HepG2 (cell line): Measurements from ENCODE around the gene NCBP2. TPM values are rescaled to one million over a fixed set of nuclear protein-coding genes. Genes with fewer than 3 reads are reported as not detected.

Experiments used
- ARHGAP35 ChIP-seq: sonication (generic); formaldehyde crosslinking; IDR thresholded peaks from 2 replicates; pipeline ENCODE4 v1.9.0; 2022; ENCODE audit warnings: mild to moderate bottlenecking, inconsistent platforms, moderate library complexity, missing genetic modification reagents, borderline replicate concordance
- ATF7 ChIP-seq, 2 experiments: fragments of 450-650 bp in 1 of 2; sonication (generic) in 1 of 2; formaldehyde crosslinking in 1 of 2; IDR thresholded peaks; 2 replicates each; pipeline versions ENCODE4 v1.4.0 to v1.6.1; 2016 to 2020; ENCODE audit warnings: antibody characterized with exemption in 1 of 2, mild to moderate bottlenecking in 1 of 2, missing genetic modification reagents in 1 of 2
- BORCS8-MEF2B ChIP-seq: sonication (generic); formaldehyde crosslinking; IDR thresholded peaks from 2 replicates; pipeline ENCODE4 v1.8.0; 2022; ENCODE audit warnings: mild to moderate bottlenecking, missing genetic modification reagents
- CBX1 ChIP-seq: IDR thresholded peaks from one replicate; pipeline ENCODE4 v1.6.1; 2016; ENCODE audit warnings: antibody characterized with exemption, low read depth
- JDP2 ChIP-seq: sonication (generic); formaldehyde crosslinking; IDR thresholded peaks from 2 replicates; pipeline ENCODE4 v1.8.1; 2022; ENCODE audit warnings: missing genetic modification reagents, borderline replicate concordance
- MED8 ChIP-seq: sonication (generic); formaldehyde crosslinking; IDR thresholded peaks from 2 replicates; pipeline ENCODE4 v1.8.1; 2023; ENCODE audit warnings: mild to moderate bottlenecking, missing genetic modification reagents; ENCODE audit not compliant: insufficient replicate concordance
- NR1H2 ChIP-seq: sonication (generic); formaldehyde crosslinking; IDR thresholded peaks from 2 replicates; pipeline ENCODE4 v1.8.1; 2022; ENCODE audit warnings: low read depth, missing genetic modification reagents, borderline replicate concordance
- POLR2AphosphoS5 ChIP-seq: IDR thresholded peaks from 2 replicates; pipeline ENCODE4 v1.6.1; 2012; ENCODE audit warnings: low read depth, low read length
- RBM39 ChIP-seq: fragments of 200-400 bp; formaldehyde crosslinking; IDR thresholded peaks from one replicate; pipeline ENCODE4 v1.6.1; 2018; ENCODE audit warnings: antibody characterized with exemption, mild to moderate bottlenecking, low read depth, low read length; ENCODE audit not compliant: poor library complexity, severe bottlenecking
- REXO4 ChIP-seq: sonication (generic); formaldehyde crosslinking; IDR thresholded peaks from 2 replicates; pipeline ENCODE4 v1.8.0; 2022; ENCODE audit warnings: missing genetic modification reagents, mild to moderate bottlenecking, borderline replicate concordance
- SAFB2 ChIP-seq: sonication (generic); formaldehyde crosslinking; IDR thresholded peaks from 2 replicates; pipeline ENCODE4 v1.5.1; 2020; ENCODE audit warnings: missing genetic modification reagents, low read depth, mild to moderate bottlenecking, borderline replicate concordance
- SAP130 ChIP-seq: IDR thresholded peaks from 2 replicates; pipeline ENCODE4 v1.6.1; 2016; ENCODE audit warnings: low read depth
- SMAD1 ChIP-seq: sonication (generic); formaldehyde crosslinking; IDR thresholded peaks from 2 replicates; pipeline ENCODE4 v1.4.0; 2020; ENCODE audit warnings: missing genetic modification reagents, low read depth, mild to moderate bottlenecking, borderline replicate concordance
- YEATS4 ChIP-seq: sonication (generic); formaldehyde crosslinking; IDR thresholded peaks from 2 replicates; pipeline ENCODE4 v1.4.0; 2020; ENCODE audit warnings: missing genetic modification reagents, borderline replicate concordance
- ZNF124 ChIP-seq: sonication (generic); formaldehyde crosslinking; IDR thresholded peaks from 2 replicates; pipeline ENCODE4 v1.4.0; 2020; ENCODE audit warnings: missing genetic modification reagents
- ZNF382 ChIP-seq: sonication (generic); formaldehyde crosslinking; IDR thresholded peaks from 2 replicates; pipeline ENCODE4 v1.5.0; 2020; ENCODE audit warnings: missing genetic modification reagents, mild to moderate bottlenecking, borderline replicate concordance
- ZNF512 ChIP-seq: sonication (generic); formaldehyde crosslinking; IDR thresholded peaks from 2 replicates; pipeline ENCODE4 v1.4.0; 2020; ENCODE audit warnings: mild to moderate bottlenecking, missing genetic modification reagents
- ZNF609 ChIP-seq: sonication (generic); formaldehyde crosslinking; IDR thresholded peaks from 2 replicates; pipeline ENCODE4 v1.4.0; 2020; ENCODE audit warnings: mild to moderate bottlenecking, missing genetic modification reagents, borderline replicate concordance
- ZNF713 ChIP-seq: sonication (generic); formaldehyde crosslinking; IDR thresholded peaks from 2 replicates; pipeline ENCODE4 v1.4.0; 2020; ENCODE audit warnings: mild to moderate bottlenecking, missing genetic modification reagents
- ZNF800 ChIP-seq: sonication (generic); formaldehyde crosslinking; IDR thresholded peaks from 2 replicates; pipeline ENCODE4 v1.4.0; 2020; ENCODE audit warnings: missing genetic modification reagents
- polyA plus RNA-seq, 8 experiments: library from polyadenylated mRNA; depleted of rRNA in 3 of 8; stranded (reverse) in 7 of 8; unstranded in 1 of 8; fragments of >200 nt; fragmentation: Illumina TruSeq in 4 of 8; extraction: Trizol in 4 of 8; gene quantifications; 2 replicates each; pipeline versions ENCODE4 v1.2.1 to v1.2.3, GENCODE V29; 2011 to 2016; ENCODE audit warnings: low read depth in 4 of 8, missing spikeins in 1 of 8, mixed read lengths in 1 of 8; ENCODE audit not compliant: insufficient read depth in 1 of 8
- total RNA-seq, 5 experiments: library from RNA; depleted of rRNA; stranded (reverse); fragments of >200 nt; fragmentation: Illumina TruSeq; extraction: Trizol; gene quantifications; 2 replicates each; pipeline ENCODE4 v1.2.3, GENCODE V29; 2016; ENCODE audit warnings: low read depth in 1 of 5

Gene NCBP2
- total and polyA plus RNA-seq, 2 of the 13 experiments (the other 11 are each of a cell fraction or from before 2014, with no cell fraction given) = 58.7 to 95.5 TPM

- TF ChIP-seq ATF7 (IDR thresholded peaks at IDR 0.05) (no peak), ATF7 (CRISPR knock-in tag; IDR thresholded peaks at IDR 0.05) (no peak; the same call in 1 of the 2 replicates), MED8 (CRISPR knock-in tag) (peak; percentile 89), ARHGAP35 (CRISPR knock-in tag) (no peak), POLR2AphosphoS5 (no peak; the same call in 1 of the 2 replicates), CBX1 (no peak), ZNF713 (CRISPR knock-in tag) (0 out of 2 replicates have a peak, but pooled peaks have one; percentile 46), SMAD1 (CRISPR knock-in tag) (no peak), ZNF800 (CRISPR knock-in tag) (0 out of 2 replicates have a peak, but pooled peaks have one; percentile 2), ZNF512 (CRISPR knock-in tag) (no peak), BORCS8-MEF2B (CRISPR knock-in tag) (peak; percentile 48; the same call in 1 of the 2 replicates), RBM39 (no peak), ZNF124 (no peak; the same call in 1 of the 2 replicates), SAFB2 (CRISPR knock-in tag) (no peak; the same call in 1 of the 2 replicates), SAP130 (CRISPR knock-in tag) (peak; percentile 84), YEATS4 (CRISPR knock-in tag) (peak; percentile 45; the same call in 1 of the 2 replicates), NR1H2 (no peak), ZNF382 (CRISPR knock-in tag) (no peak), ZNF609 (peak; percentile 90), REXO4 (CRISPR knock-in tag) (no peak), JDP2 (CRISPR knock-in tag) (no peak)
Observed at GRCh38 chr3:196962108-196962929, 20.0 kb upstream of the NCBP2 start (continued).
